A549 (cell line): ENCODE results near the gene C8A. TPM values are rescaled to one million over a fixed set of nuclear protein-coding genes. Genes with fewer than 3 reads are reported as not detected.

Source experiments
- ATAC-seq, 2 experiments: fragments of 200-7000 bp in 1 of 2; fragments of >200 bp in 1 of 2; cut with Nextera tagmentation in 1 of 2; cut with Tn5 transposase in 1 of 2; 3 replicates each; pipeline versions ENCODE4 v1.8.0 to v1.9.1; 2018 to 2020; ENCODE audit warnings: mild to moderate bottlenecking in 1 of 2, moderate library complexity in 1 of 2
- CTCF ChIA-PET: fragments of 300-600 bp; sonication (Branson Sonifier 250); formaldehyde crosslinking; extraction: SDS; loops from one replicate; lab custom pipeline; 2021; ENCODE audit warnings: antibody characterized with exemption, inconsistent platforms; lab: Yijun Ruan, JAX
- POLR2A ChIA-PET: fragments of 350-600 bp; formaldehyde crosslinking; extraction: SDS; loops from one replicate; lab custom pipeline; 2021; ENCODE audit warnings: antibody characterized with exemption, inconsistent platforms; lab: Yijun Ruan, JAX
- DNase-seq, 2 experiments: peaks; one replicate each; pipeline versions ENCODE4 v3.0.0 to v3.0.0-alpha.2; 2011 to 2016; ENCODE audit warnings: low read depth in 1 of 2, low spot score in 1 of 2
- FAIRE-seq: peaks from 2 replicates; lab custom pipeline; 2011; peaks lifted over from hg19 to GRCh38; lab: Jason Lieb, UNC
- H3K27ac ChIP-seq, 2 experiments: fragments of >200 bp; sonication (Bioruptor Twin); formaldehyde crosslinking; 3 replicates each; pipeline ENCODE4 v1.5.1; 2016 to 2017
- H3K4me1 ChIP-seq: fragments of >200 bp; sonication (Bioruptor Twin); formaldehyde crosslinking; 3 replicates; pipeline ENCODE4 v1.6.1; 2016
- H3K4me2 ChIP-seq: fragments of >200 bp; sonication (Bioruptor Twin); formaldehyde crosslinking; 3 replicates; pipeline ENCODE4 v1.6.1; 2016
- H3K4me3 ChIP-seq: fragments of >200 bp; sonication (Bioruptor Twin); formaldehyde crosslinking; 3 replicates; pipeline ENCODE4 v1.5.1; 2016
- H3K9me3 ChIP-seq: fragments of >200 bp; sonication (Bioruptor Twin); formaldehyde crosslinking; 3 replicates; pipeline ENCODE4 v1.6.1; 2016
- BHLHE40 ChIP-seq: IDR thresholded peaks from 2 replicates; pipeline ENCODE4 v1.6.1; 2012; ENCODE audit warnings: low read depth, low read length, inconsistent platforms
- CBX2 ChIP-seq: fragments of 200-600 bp; sonication (generic); IDR thresholded peaks from 2 replicates; pipeline ENCODE4 v1.6.1; 2016; ENCODE audit warnings: low read depth, mild to moderate bottlenecking, borderline replicate concordance
- CBX8 ChIP-seq: fragments of 200-600 bp; sonication (generic); IDR thresholded peaks from 2 replicates; pipeline ENCODE4 v1.6.1; 2016
- CEBPB ChIP-seq, 2 experiments: fragments of >200 bp in 1 of 2; sonication (Bioruptor Twin) in 1 of 2; formaldehyde crosslinking in 1 of 2; IDR thresholded peaks; 2 replicates each; pipeline ENCODE4 v1.6.1; 2012 to 2016
- EHF ChIP-seq: fragments of 250-450 bp; sonication (Bioruptor Pico); IDR thresholded peaks from 2 replicates; pipeline ENCODE4 v1.5.0; 2020; ENCODE audit warnings: mild to moderate bottlenecking
- ESRRA ChIP-seq: fragments of 150-350 bp; IDR thresholded peaks from 2 replicates; pipeline ENCODE4 v1.6.1; 2014; ENCODE audit warnings: mild to moderate bottlenecking, low read length, borderline replicate concordance
- GATA3 ChIP-seq: IDR thresholded peaks from 2 replicates; pipeline ENCODE4 v1.6.1; 2012; ENCODE audit warnings: borderline replicate concordance
- HEYL ChIP-seq: fragments of 250-450 bp; sonication (Bioruptor Pico); IDR thresholded peaks from 2 replicates; pipeline ENCODE4 v1.8.0; 2021; ENCODE audit warnings: mild to moderate bottlenecking, moderate library complexity
- HOXA7 ChIP-seq: fragments of 250-450 bp; sonication (Bioruptor Pico); IDR thresholded peaks from 2 replicates; pipeline ENCODE4 v1.5.0; 2020; ENCODE audit warnings: mild to moderate bottlenecking, moderate library complexity
- HOXB13 ChIP-seq: fragments of 250-450 bp; sonication (Bioruptor Pico); IDR thresholded peaks from 2 replicates; pipeline ENCODE4 v1.5.0; 2020; ENCODE audit warnings: low read depth, mild to moderate bottlenecking, moderate library complexity
- HOXB5 ChIP-seq: fragments of 250-450 bp; sonication (Bioruptor Pico); IDR thresholded peaks from 2 replicates; pipeline ENCODE4 v1.5.0; 2020; ENCODE audit warnings: mild to moderate bottlenecking, moderate library complexity
- JUN ChIP-seq, 2 experiments: fragments of >200 bp; sonication (Bioruptor Twin); formaldehyde crosslinking; IDR thresholded peaks; 2 replicates in 1 of 2; 3 replicates in 1 of 2; pipeline ENCODE4 v1.6.1; 2016 to 2017
- KDM1A ChIP-seq: fragments of 200-600 bp; sonication (generic); IDR thresholded peaks from 2 replicates; pipeline ENCODE4 v1.6.1; 2016; ENCODE audit warnings: low read depth, mild to moderate bottlenecking
- NPAS2 ChIP-seq: fragments of 250-450 bp; sonication (Bioruptor Pico); IDR thresholded peaks from 2 replicates; pipeline ENCODE4 v1.8.0; 2022; ENCODE audit warnings: mild to moderate bottlenecking, moderate library complexity, borderline replicate concordance
- POLR2A ChIP-seq: IDR thresholded peaks from 2 replicates; pipeline ENCODE4 v1.6.1; 2012; ENCODE audit warnings: mild to moderate bottlenecking, low read length
- POLR2AphosphoS2 ChIP-seq: conservative IDR thresholded peaks from 2 replicates; pipeline ENCODE4 v1.6.1; 2012; ENCODE audit warnings: low read length, improper control_type of control experiment, inconsistent platforms
- RAD21 ChIP-seq, 2 experiments: fragments of >200 bp in 1 of 2; sonication (Bioruptor Twin) in 1 of 2; formaldehyde crosslinking in 1 of 2; IDR thresholded peaks in 1 of 2; conservative IDR thresholded peaks in 1 of 2; 2 replicates in 1 of 2; 3 replicates in 1 of 2; pipeline ENCODE4 v1.6.1; 2012 to 2018; ENCODE audit warnings: inconsistent platforms in 1 of 2
- RARB ChIP-seq: fragments of 250-450 bp; sonication (Bioruptor Pico); IDR thresholded peaks from 2 replicates; pipeline ENCODE4 v1.8.0; 2021; ENCODE audit warnings: mild to moderate bottlenecking, moderate library complexity
- RCOR1 ChIP-seq: fragments of 150-350 bp; IDR thresholded peaks from 2 replicates; pipeline ENCODE4 v1.6.1; 2014; ENCODE audit warnings: antibody characterized with exemption, low read length, low read depth
- SMC3 ChIP-seq: fragments of >200 bp; sonication (Bioruptor Twin); formaldehyde crosslinking; IDR thresholded peaks from 3 replicates; pipeline ENCODE4 v1.6.1; 2018; ENCODE audit warnings: inconsistent platforms
- SREBF2 ChIP-seq: fragments of 450-650 bp; IDR thresholded peaks from 2 replicates; pipeline ENCODE4 v1.6.1; 2014; ENCODE audit warnings: mild to moderate bottlenecking, moderate library complexity
- TP53 ChIP-seq: fragments of 250-450 bp; sonication (Bioruptor Pico); IDR thresholded peaks from 2 replicates; pipeline ENCODE4 v1.5.0; 2021; ENCODE audit warnings: mild to moderate bottlenecking, moderate library complexity
- ZNF302 ChIP-seq: fragments of 250-450 bp; sonication (Bioruptor Pico); IDR thresholded peaks from 2 replicates; pipeline ENCODE4 v1.9.0; 2021; ENCODE audit warnings: inconsistent platforms, mild to moderate bottlenecking, moderate library complexity
- WGBS: methylation state at CpG from one replicate; pipeline ENCODE4 v1.1.6; 2017; ENCODE audit errors: missing lambda C conversion rate; 5-methylcytosine and 5-hydroxymethylcytosine counted together
- polyA minus RNA-seq: library from RNA; depleted of rRNA, polyadenylated mRNA; stranded (reverse); fragments of >200 nt; gene quantifications from 2 replicates; pipeline ENCODE4 v1.2.3, GENCODE V29; 2011; rRNA and poly(A)+ RNA removed
- polyA plus RNA-seq, 4 experiments: library from polyadenylated mRNA; depleted of rRNA in 3 of 4; stranded (reverse); fragments of >200 nt; fragmentation: RNase III in 1 of 4; extraction: RNeasy Plus Mini Kit Qiagen cat#74134 plus additional on column Dnase treatment in 1 of 4; gene quantifications; 2 replicates in 3 of 4; 3 replicates in 1 of 4; pipeline ENCODE4 v1.2.3, GENCODE V29; 2011 to 2017

C8A gene
- polyA plus RNA-seq (2011; rRNA removed), result not detected in 2 replicates
- not detected in 2 replicates for polyA plus RNA-seq (2012; cell fraction: cytosol; rRNA removed)
- not detected in 2 replicates for polyA plus RNA-seq (2012; cell fraction: nucleus; rRNA removed)
- not detected in 3 replicates for polyA plus RNA-seq (2017; fragmentation: RNase III; extraction: RNeasy Plus Mini Kit Qiagen cat#74134 plus additional on column Dnase treatment)
- not detected in 2 replicates for polyA minus RNA-seq

DNA sequence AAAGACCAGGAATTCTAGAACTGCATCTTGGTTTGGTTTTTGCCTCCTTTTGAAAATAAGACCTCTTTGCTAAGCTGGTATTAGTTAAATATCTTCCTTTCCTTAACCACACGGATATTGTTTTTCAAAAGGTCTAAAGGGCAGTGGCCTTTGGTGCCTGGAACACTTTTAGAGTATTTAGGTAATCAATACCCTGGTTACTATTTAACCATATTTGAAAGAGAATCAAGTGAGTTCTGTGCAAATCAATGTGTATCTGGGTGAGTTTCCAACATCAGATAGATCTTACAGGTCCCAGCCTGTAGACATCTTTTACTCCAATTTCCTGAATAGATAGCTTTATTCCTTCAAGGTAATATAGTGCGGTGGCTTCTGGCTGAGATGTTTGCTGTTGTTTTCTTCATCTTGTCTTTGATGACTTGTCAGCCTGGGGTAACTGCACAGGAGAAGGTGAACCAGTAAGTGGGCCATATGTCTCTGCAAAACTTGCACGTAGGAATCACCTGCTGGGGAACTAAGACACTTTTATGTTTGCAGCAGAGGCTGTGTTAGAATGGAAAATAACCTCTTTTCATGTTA lies at the start of gene C8A:
Gene C8A, plus strand, starts transcription at position 277 of the 579 bp plus-strand sequence. Its CDS starts 105 bp downstream, at position 382.
- CTCF ChIA-PET, result interaction anchor here (0.6 kb wide), 1 partner anchor 14 kb away, joined by 3 read pairs; no protein-coding TSS in a partner anchor

DNA sequence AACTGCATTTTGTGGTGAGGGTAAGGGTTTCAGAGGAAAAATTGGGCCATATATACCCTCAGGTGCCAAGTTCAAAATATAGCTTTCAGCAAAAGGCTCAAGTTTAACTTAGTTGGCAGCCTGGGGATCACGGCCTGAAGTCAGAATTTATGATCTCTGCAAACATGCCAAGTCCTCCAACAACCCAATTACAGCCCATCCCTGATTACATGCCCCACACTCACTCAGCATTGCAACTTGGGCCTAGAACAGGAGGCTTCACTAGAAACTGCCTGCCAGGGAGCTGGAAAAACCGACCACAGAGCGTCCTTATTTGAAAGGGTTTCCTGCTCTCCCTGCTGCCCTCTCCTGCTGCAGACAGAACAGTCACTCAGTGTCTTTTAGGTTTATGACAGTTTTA lies 47.8 kb upstream of the C8A start:
- no peak overlapping the region for H3K27ac ChIP-seq
- no peaks in the 10 kb centered on the region for H3K9me3 ChIP-seq
- DNase-seq, result no peak
- no peak overlapping the region for H3K4me2 ChIP-seq
- H3K4me1 ChIP-seq, result no peaks in the 10 kb centered on the region
- POLR2A ChIA-PET, result no interaction called here
- CTCF ChIA-PET, result interaction anchor here (1.9 kb wide), 1 partner anchor 14 kb away, joined by 8 read pairs; no protein-coding TSS in a partner anchor
- 31% methylated on average over 3 of the region's 3 CpGs for WGBS
- TF ChIP-seq RARB (CRISPR knock-in tag) (no peak), SREBF2 (no peak), CBX2 (no peak), JUN (IDR thresholded peaks at IDR 0.05) (no peak), KDM1A (no peak), TP53 (CRISPR knock-in tag) (no peak), HOXA7 (CRISPR knock-in tag) (no peak), POLR2A (no peak), ZNF302 (CRISPR knock-in tag) (no peak), RAD21 (conservative IDR thresholded peaks at IDR 0.05 in 1 of 2, IDR thresholded peaks at IDR 0.05 in 1 of 2) (no peak), RCOR1 (no peak), NPAS2 (no peak), GATA3 (no peak), POLR2AphosphoS2 (no peak), SMC3 (no peak)
- TF ChIP-seq, all 56 proteins: peak for 0
- no peak for ATAC-seq
- no peak for FAIRE-seq
- H3K4me3 ChIP-seq, result no peak overlapping the region

More for the DNA sequence above, at the start of gene C8A:
- FAIRE-seq, result no peak
- Histone ChIP-seq H3K4me3 (no peak within 1 kb of the TSS), H3K9me3 (no peaks in the 10 kb centered on the region), H3K27ac (no peak within 1 kb of the TSS), H3K4me2 (no peak within 1 kb of the TSS), H3K4me1 (no peaks in the 10 kb centered on the region)
- POLR2A ChIA-PET, result no interaction called here
- no peak for ATAC-seq
- DNase-seq, result no peak
- WGBS, result 19% methylated on average over 3 of the region's 3 CpGs
- TF ChIP-seq HOXB5 (CRISPR knock-in tag), result no peak
- TF ChIP-seq RARB (CRISPR knock-in tag), result no peak
- TF ChIP-seq EHF (CRISPR knock-in tag), result no peak
- no peak for TF ChIP-seq SREBF2
- no peak for TF ChIP-seq HEYL (CRISPR knock-in tag)
- TF ChIP-seq KDM1A, result no peak

- ATAC-seq (no peak), DNase-seq (no peak)
- H3K9me3 ChIP-seq, result no peaks in the 10 kb centered on the region
- 26% methylated on average over 1 of the region's 1 CpG for WGBS
- TF ChIP-seq CEBPB (IDR thresholded peaks at IDR 0.05) (no peak), BHLHE40 (no peak), HOXB13 (CRISPR knock-in tag) (no peak), ESRRA (no peak), ZNF302 (CRISPR knock-in tag) (no peak), CBX8 (no peak), HEYL (CRISPR knock-in tag) (no peak), SMC3 (no peak)
- TF ChIP-seq, all 56 proteins: peak for 0
- no peaks in the 10 kb centered on the region for H3K4me1 ChIP-seq
- POLR2A ChIA-PET, result no interaction called here
- H3K4me2 ChIP-seq, result no peak overlapping the region
- no peak overlapping the region for H3K27ac ChIP-seq
- CTCF ChIA-PET, result interaction anchor here (1.1 to 1.9 kb wide), 3 partner anchors 13 to 1530 kb away, joined by 3 to 8 read pairs (median 3); no protein-coding TSS in a partner anchor
- H3K4me3 ChIP-seq, result no peak overlapping the region
- FAIRE-seq, result no peak
Measured at GRCh38 chr1:56808410-56808809, 46.2 kb upstream of the C8A start.
